GM12878 (cell line): Measurements from ENCODE around the gene AGTRAP. TPM values are rescaled to one million over a fixed set of nuclear protein-coding genes. Genes with fewer than 3 reads are reported as not detected.

Experiments
- CBX5 ChIP-seq: sonication (generic); IDR thresholded peaks from 2 replicates; pipeline ENCODE4 v1.6.1; 2016; ENCODE audit warnings: low read depth, moderate library complexity, mild to moderate bottlenecking, inconsistent platforms
- FOXK2 ChIP-seq: fragments of 450-650 bp; IDR thresholded peaks from 2 replicates; pipeline ENCODE4 v1.6.1; 2017; ENCODE audit warnings: mild to moderate bottlenecking, moderate library complexity
- MYB ChIP-seq: fragments of 150-350 bp; IDR thresholded peaks from 2 replicates; pipeline ENCODE4 v1.6.1; 2014; ENCODE audit warnings: mild to moderate bottlenecking, low read depth, low read length, borderline replicate concordance
- POLR2AphosphoS5 ChIP-seq: IDR thresholded peaks from 2 replicates; pipeline ENCODE4 v1.6.1; 2011; ENCODE audit warnings: mild to moderate bottlenecking, low read length, inconsistent platforms
- TARDBP ChIP-seq: IDR thresholded peaks from 2 replicates; pipeline ENCODE4 v1.6.1; 2016; ENCODE audit warnings: borderline replicate concordance
- polyA plus RNA-seq, 11 experiments: library from polyadenylated mRNA; depleted of rRNA in 4 of 11; unstranded in 6 of 11; stranded (reverse) in 5 of 11; fragments of >200 nt; fragmentation: Nextera tagmentation in 4 of 11; fragmentation: Illumina TruSeq in 1 of 11; extraction: Ambion mirVana in 4 of 11; extraction: Trizol in 1 of 11; gene quantifications; 1 replicate in 1 of 11; 2 replicates in 10 of 11; pipeline versions ENCODE4 v1.2.1 to v1.2.3, GENCODE V29; 2011 to 2016; ENCODE audit warnings: inconsistent platforms in 2 of 11, missing spikeins in 2 of 11, low read depth in 1 of 11
- total RNA-seq, 4 experiments: library from RNA; depleted of rRNA in 3 of 4; stranded (reverse); fragments of >200 nt in 3 of 4; fragmentation: Illumina TruSeq in 1 of 4; extraction: Trizol in 1 of 4; gene quantifications; 2 replicates each; pipeline versions ENCODE4 v1.2.1 to v1.2.3, GENCODE V29; 2013 to 2021
- TF ChIP-seq, protein P1 (sequence below): fragments of 450-650 bp; formaldehyde crosslinking; IDR thresholded peaks from 2 replicates; pipeline ENCODE4 v1.5.0; 2022; ENCODE audit warnings: mild to moderate bottlenecking, missing genetic modification characterization
- TF ChIP-seq, protein P2 (sequence below): fragments of 450-650 bp; IDR thresholded peaks from 2 replicates; pipeline ENCODE4 v1.6.1; 2017; ENCODE audit warnings: borderline replicate concordance
- TF ChIP-seq, protein P3 (sequence below): fragments of 450-650 bp; formaldehyde crosslinking; IDR thresholded peaks from 2 replicates; pipeline ENCODE4 v1.4.0; 2020; ENCODE audit warnings: mild to moderate bottlenecking, moderate library complexity
- TF ChIP-seq, protein P4 (sequence below): fragments of 450-650 bp; IDR thresholded peaks from 2 replicates; pipeline ENCODE4 v1.6.1; 2017; ENCODE audit warnings: mild to moderate bottlenecking, moderate library complexity
- TF ChIP-seq, protein P5 (sequence below): fragments of 450-650 bp; IDR thresholded peaks from 2 replicates; pipeline ENCODE4 v1.6.1; 2017; ENCODE audit warnings: mild to moderate bottlenecking

Gene AGTRAP
- total and polyA plus RNA-seq, 10 of the 15 experiments (the other 5 are each of a cell fraction or from before 2014, with no cell fraction given), result 3.0 to 17.4 (median 10.2) TPM

DNA sequence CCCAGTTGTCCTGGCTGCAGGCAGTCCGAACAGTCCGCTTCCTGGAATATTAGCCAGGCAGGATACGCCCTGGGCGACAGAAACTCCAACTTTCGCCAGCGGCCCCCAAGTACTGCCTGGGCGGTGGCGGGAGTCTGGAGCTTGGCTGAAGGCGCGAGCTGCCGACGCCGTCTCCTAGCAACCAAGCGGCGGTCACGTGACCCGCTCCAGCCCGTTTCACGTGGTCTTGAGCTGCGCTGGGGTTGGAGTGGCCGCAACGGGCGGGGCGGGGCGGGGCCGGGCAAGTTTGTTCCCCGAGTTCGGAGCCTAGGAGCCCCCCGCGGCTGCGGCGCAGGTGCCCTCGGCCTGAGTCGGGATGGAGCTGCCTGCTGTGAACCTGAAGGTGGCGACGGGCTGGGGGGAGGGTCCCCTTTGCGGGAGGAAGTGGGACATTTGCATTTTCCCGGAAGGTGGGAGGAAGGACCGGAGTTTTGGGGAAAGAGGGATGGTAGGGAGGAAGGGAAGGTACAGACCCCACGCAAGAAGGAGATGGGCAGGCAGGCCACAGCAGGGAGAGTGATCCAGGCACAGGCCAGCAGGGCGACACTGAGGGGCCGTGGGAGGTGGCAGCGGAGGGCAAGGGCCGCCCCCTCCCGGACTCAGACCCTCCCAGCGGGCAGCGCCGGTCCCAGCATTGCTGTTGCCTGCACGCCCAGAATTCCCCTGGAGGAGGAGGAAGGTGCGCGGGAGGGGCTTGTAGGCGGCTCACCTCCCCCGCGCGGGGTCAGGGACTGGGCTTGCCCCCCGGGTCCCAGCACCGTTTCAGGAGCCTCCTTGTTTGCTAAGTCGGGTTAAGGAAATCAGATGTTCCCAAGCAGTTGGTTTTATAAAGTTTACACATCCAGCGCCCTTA, at the start of gene AGTRAP (continued):
- TF ChIP-seq, protein P1, sequence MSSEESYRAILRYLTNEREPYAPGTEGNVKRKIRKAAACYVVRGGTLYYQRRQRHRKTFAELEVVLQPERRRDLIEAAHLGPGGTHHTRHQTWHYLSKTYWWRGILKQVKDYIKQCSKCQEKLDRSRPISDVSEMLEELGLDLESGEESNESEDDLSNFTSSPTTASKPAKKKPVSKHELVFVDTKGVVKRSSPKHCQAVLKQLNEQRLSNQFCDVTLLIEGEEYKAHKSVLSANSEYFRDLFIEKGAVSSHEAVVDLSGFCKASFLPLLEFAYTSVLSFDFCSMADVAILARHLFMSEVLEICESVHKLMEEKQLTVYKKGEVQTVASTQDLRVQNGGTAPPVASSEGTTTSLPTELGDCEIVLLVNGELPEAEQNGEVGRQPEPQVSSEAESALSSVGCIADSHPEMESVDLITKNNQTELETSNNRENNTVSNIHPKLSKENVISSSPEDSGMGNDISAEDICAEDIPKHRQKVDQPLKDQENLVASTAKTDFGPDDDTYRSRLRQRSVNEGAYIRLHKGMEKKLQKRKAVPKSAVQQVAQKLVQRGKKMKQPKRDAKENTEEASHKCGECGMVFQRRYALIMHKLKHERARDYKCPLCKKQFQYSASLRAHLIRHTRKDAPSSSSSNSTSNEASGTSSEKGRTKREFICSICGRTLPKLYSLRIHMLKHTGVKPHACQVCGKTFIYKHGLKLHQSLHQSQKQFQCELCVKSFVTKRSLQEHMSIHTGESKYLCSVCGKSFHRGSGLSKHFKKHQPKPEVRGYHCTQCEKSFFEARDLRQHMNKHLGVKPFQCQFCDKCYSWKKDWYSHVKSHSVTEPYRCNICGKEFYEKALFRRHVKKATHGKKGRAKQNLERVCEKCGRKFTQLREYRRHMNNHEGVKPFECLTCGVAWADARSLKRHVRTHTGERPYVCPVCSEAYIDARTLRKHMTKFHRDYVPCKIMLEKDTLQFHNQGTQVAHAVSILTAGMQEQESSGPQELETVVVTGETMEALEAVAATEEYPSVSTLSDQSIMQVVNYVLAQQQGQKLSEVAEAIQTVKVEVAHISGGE (CRISPR knock-in tag), result peak; percentile 67
- TF ChIP-seq, protein P2, sequence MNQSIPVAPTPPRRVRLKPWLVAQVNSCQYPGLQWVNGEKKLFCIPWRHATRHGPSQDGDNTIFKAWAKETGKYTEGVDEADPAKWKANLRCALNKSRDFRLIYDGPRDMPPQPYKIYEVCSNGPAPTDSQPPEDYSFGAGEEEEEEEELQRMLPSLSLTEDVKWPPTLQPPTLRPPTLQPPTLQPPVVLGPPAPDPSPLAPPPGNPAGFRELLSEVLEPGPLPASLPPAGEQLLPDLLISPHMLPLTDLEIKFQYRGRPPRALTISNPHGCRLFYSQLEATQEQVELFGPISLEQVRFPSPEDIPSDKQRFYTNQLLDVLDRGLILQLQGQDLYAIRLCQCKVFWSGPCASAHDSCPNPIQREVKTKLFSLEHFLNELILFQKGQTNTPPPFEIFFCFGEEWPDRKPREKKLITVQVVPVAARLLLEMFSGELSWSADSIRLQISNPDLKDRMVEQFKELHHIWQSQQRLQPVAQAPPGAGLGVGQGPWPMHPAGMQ, result no peak
- TF ChIP-seq FOXK2 (no peak), TARDBP (no peak), MYB (no peak), POLR2AphosphoS5 (no peak; the same call in 1 of the 2 replicates), CBX5 (no peak)
- TF ChIP-seq, protein P3, sequence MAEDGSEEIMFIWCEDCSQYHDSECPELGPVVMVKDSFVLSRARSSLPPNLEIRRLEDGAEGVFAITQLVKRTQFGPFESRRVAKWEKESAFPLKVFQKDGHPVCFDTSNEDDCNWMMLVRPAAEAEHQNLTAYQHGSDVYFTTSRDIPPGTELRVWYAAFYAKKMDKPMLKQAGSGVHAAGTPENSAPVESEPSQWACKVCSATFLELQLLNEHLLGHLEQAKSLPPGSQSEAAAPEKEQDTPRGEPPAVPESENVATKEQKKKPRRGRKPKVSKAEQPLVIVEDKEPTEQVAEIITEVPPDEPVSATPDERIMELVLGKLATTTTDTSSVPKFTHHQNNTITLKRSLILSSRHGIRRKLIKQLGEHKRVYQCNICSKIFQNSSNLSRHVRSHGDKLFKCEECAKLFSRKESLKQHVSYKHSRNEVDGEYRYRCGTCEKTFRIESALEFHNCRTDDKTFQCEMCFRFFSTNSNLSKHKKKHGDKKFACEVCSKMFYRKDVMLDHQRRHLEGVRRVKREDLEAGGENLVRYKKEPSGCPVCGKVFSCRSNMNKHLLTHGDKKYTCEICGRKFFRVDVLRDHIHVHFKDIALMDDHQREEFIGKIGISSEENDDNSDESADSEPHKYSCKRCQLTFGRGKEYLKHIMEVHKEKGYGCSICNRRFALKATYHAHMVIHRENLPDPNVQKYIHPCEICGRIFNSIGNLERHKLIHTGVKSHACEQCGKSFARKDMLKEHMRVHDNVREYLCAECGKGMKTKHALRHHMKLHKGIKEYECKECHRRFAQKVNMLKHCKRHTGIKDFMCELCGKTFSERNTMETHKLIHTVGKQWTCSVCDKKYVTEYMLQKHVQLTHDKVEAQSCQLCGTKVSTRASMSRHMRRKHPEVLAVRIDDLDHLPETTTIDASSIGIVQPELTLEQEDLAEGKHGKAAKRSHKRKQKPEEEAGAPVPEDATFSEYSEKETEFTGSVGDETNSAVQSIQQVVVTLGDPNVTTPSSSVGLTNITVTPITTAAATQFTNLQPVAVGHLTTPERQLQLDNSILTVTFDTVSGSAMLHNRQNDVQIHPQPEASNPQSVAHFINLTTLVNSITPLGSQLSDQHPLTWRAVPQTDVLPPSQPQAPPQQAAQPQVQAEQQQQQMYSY, result peak; percentile 91
- TF ChIP-seq, protein P4, sequence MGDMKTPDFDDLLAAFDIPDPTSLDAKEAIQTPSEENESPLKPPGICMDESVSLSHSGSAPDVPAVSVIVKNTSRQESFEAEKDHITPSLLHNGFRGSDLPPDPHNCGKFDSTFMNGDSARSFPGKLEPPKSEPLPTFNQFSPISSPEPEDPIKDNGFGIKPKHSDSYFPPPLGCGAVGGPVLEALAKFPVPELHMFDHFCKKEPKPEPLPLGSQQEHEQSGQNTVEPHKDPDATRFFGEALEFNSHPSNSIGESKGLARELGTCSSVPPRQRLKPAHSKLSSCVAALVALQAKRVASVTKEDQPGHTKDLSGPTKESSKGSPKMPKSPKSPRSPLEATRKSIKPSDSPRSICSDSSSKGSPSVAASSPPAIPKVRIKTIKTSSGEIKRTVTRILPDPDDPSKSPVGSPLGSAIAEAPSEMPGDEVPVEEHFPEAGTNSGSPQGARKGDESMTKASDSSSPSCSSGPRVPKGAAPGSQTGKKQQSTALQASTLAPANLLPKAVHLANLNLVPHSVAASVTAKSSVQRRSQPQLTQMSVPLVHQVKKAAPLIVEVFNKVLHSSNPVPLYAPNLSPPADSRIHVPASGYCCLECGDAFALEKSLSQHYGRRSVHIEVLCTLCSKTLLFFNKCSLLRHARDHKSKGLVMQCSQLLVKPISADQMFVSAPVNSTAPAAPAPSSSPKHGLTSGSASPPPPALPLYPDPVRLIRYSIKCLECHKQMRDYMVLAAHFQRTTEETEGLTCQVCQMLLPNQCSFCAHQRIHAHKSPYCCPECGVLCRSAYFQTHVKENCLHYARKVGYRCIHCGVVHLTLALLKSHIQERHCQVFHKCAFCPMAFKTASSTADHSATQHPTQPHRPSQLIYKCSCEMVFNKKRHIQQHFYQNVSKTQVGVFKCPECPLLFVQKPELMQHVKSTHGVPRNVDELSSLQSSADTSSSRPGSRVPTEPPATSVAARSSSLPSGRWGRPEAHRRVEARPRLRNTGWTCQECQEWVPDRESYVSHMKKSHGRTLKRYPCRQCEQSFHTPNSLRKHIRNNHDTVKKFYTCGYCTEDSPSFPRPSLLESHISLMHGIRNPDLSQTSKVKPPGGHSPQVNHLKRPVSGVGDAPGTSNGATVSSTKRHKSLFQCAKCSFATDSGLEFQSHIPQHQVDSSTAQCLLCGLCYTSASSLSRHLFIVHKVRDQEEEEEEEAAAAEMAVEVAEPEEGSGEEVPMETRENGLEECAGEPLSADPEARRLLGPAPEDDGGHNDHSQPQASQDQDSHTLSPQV, result no peak
- TF ChIP-seq, protein P5, sequence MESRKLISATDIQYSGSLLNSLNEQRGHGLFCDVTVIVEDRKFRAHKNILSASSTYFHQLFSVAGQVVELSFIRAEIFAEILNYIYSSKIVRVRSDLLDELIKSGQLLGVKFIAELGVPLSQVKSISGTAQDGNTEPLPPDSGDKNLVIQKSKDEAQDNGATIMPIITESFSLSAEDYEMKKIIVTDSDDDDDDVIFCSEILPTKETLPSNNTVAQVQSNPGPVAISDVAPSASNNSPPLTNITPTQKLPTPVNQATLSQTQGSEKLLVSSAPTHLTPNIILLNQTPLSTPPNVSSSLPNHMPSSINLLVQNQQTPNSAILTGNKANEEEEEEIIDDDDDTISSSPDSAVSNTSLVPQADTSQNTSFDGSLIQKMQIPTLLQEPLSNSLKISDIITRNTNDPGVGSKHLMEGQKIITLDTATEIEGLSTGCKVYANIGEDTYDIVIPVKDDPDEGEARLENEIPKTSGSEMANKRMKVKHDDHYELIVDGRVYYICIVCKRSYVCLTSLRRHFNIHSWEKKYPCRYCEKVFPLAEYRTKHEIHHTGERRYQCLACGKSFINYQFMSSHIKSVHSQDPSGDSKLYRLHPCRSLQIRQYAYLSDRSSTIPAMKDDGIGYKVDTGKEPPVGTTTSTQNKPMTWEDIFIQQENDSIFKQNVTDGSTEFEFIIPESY, result no peak
